OCI-LY7 (cell line): Measurements from ENCODE around the gene COMMD10. TPM values are rescaled to one million over a fixed set of nuclear protein-coding genes. Genes with fewer than 3 reads are reported as not detected.

Experiments used
- BruUV-seq: library from RNA; stranded (reverse); fragments of 400-500 nt; replicated peaks from 2 replicates; lab custom pipeline; 2021; lab: Mats Ljungman, UMichigan
- CTCF ChIA-PET: fragments of 300-600 bp; sonication (Branson Sonifier 250); formaldehyde crosslinking; loops from one replicate; lab custom pipeline; 2022; ENCODE audit warnings: antibody characterized with exemption; ENCODE audit not compliant: unreplicated experiment; lab: Charles Lee
- POLR2A ChIA-PET: fragments of 300-600 bp; sonication (Branson Sonifier 250); formaldehyde crosslinking; loops from one replicate; lab custom pipeline; 2022; ENCODE audit warnings: antibody characterized with exemption; lab: Charles Lee
- DNase-seq: peaks from one replicate; pipeline ENCODE4 v3.0.0-alpha.2; 2015; ENCODE audit warnings: low spot score
- H2AFZ ChIP-seq: fragments of 200-600 bp; sonication (generic), shearing (Covaris generic); 2 replicates; pipeline ENCODE4 v1.6.1; 2014; ENCODE audit warnings: mild to moderate bottlenecking, antibody characterized with exemption, low read length, moderate library complexity
- H3K27ac ChIP-seq: fragments of 200-600 bp; sonication (generic); 2 replicates; pipeline ENCODE4 v1.5.1; 2014; ENCODE audit warnings: mixed run types, low read depth, mild to moderate bottlenecking, moderate library complexity, low read length, inconsistent platforms; ENCODE audit not compliant: poor library complexity, severe bottlenecking
- H3K36me3 ChIP-seq: fragments of 200-600 bp; sonication (generic); 2 replicates; pipeline ENCODE4 v1.6.1; 2014; ENCODE audit warnings: mild to moderate bottlenecking, antibody characterized with exemption, low read length, moderate library complexity, mixed read lengths; ENCODE audit not compliant: insufficient read depth
- H3K4me1 ChIP-seq: fragments of 200-600 bp; sonication (generic); 2 replicates; pipeline ENCODE4 v1.5.1; 2014; ENCODE audit warnings: mild to moderate bottlenecking, low read length; ENCODE audit not compliant: insufficient read depth, poor library complexity, severe bottlenecking
- H3K4me2 ChIP-seq: fragments of 200-600 bp; sonication (generic); 2 replicates; pipeline ENCODE4 v1.6.1; 2014; ENCODE audit warnings: mild to moderate bottlenecking, low read length
- H3K4me3 ChIP-seq: fragments of 200-600 bp; sonication (generic); 2 replicates; pipeline ENCODE4 v1.5.1; 2014; ENCODE audit warnings: mild to moderate bottlenecking, low read depth, low read length; ENCODE audit not compliant: poor library complexity, severe bottlenecking
- H3K79me2 ChIP-seq: fragments of 200-600 bp; sonication (generic); 2 replicates; pipeline ENCODE4 v1.6.1; 2016; ENCODE audit warnings: low read depth, mild to moderate bottlenecking, low read length, moderate library complexity, mixed read lengths; ENCODE audit not compliant: insufficient read depth
- H3K9me2 ChIP-seq: fragments of 200-600 bp; sonication (generic); 2 replicates; pipeline ENCODE4 v1.6.1; 2016; ENCODE audit warnings: mild to moderate bottlenecking, low read length, mixed read lengths; ENCODE audit not compliant: insufficient read depth
- H3K9me3 ChIP-seq: fragments of 200-600 bp; sonication (generic); 2 replicates; pipeline ENCODE4 v1.6.1; 2014; ENCODE audit warnings: mild to moderate bottlenecking, mixed run types, low read length, mixed read lengths
- H4K20me1 ChIP-seq: fragments of 200-600 bp; sonication (generic); 2 replicates; pipeline ENCODE4 v1.6.1; 2014; ENCODE audit warnings: mild to moderate bottlenecking, antibody characterized with exemption, low read length, moderate library complexity, mixed read lengths; ENCODE audit not compliant: insufficient read depth
- EZH2phosphoT487 ChIP-seq: fragments of 200-600 bp; sonication (generic); IDR thresholded peaks from 2 replicates; pipeline ENCODE4 v1.6.1; 2018; ENCODE audit warnings: low read depth, borderline replicate concordance, mild to moderate bottlenecking, mixed run types, antibody characterized with exemption, low read length, moderate library complexity, mixed read lengths
- intact Hi-C: fragments of 100-400 bp; cut with micrococcal nuclease; formaldehyde crosslinking; loops from one replicate; pipeline ENCODE4 v1.10.0; 2022; ENCODE audit not compliant: unreplicated experiment
- total RNA-seq, 2 experiments: library from RNA; depleted of rRNA in 1 of 2; stranded (reverse); fragments of >200 nt in 1 of 2; shearing (Covaris generic) in 1 of 2; gene quantifications; 2 replicates each; pipeline ENCODE4 v1.2.3, GENCODE V29; 2014 to 2022
- TF ChIP-seq, protein P1 (sequence below): fragments of 200-600 bp; sonication (generic); conservative IDR thresholded peaks from 2 replicates; pipeline ENCODE4 v1.5.1; 2014; ENCODE audit warnings: mild to moderate bottlenecking, antibody characterized with exemption, low read length, moderate library complexity, mixed read lengths

Gene COMMD10
- total RNA-seq, 2 experiments from 2014 or later, result 15.0 to 15.7 TPM

DNA sequence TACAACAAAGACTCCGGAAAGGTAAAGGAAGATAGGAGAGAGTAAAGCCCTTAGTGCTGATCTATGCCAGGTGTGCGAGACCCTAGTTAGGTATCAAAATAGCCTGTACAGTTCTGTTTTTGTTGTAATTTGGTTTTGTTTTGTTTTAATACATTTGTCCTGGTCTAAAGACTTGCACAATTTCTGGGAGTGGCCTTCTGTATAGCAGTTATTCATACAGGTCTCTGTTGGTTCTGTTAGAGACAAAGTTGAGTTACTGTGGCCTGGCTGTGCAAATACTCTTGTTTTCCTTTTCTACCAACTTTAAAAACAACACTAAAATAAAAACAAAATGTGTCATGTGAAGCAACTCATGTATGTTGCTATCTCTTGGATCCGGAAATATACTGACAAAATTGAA, 163.6 kb downstream of the COMMD10 start:
- TF ChIP-seq EZH2phosphoT487, result no peak
- TF ChIP-seq, protein P1, sequence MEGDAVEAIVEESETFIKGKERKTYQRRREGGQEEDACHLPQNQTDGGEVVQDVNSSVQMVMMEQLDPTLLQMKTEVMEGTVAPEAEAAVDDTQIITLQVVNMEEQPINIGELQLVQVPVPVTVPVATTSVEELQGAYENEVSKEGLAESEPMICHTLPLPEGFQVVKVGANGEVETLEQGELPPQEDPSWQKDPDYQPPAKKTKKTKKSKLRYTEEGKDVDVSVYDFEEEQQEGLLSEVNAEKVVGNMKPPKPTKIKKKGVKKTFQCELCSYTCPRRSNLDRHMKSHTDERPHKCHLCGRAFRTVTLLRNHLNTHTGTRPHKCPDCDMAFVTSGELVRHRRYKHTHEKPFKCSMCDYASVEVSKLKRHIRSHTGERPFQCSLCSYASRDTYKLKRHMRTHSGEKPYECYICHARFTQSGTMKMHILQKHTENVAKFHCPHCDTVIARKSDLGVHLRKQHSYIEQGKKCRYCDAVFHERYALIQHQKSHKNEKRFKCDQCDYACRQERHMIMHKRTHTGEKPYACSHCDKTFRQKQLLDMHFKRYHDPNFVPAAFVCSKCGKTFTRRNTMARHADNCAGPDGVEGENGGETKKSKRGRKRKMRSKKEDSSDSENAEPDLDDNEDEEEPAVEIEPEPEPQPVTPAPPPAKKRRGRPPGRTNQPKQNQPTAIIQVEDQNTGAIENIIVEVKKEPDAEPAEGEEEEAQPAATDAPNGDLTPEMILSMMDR, result no peak
- BruUV-seq, result no TSS peak
- H3K27ac ChIP-seq, result no peak overlapping the region
- no peak overlapping the region for H2AFZ ChIP-seq
- ChIA-PET POLR2A (no interaction called here), CTCF (no interaction called here)
- H3K4me1 ChIP-seq, result no peaks in the 10 kb centered on the region
- no peak for DNase-seq
- H3K36me3 ChIP-seq, result no peaks in the 10 kb centered on the region
- intact Hi-C loops, result no loop called here
- no peak overlapping the region for H3K4me3 ChIP-seq
- H3K9me3 ChIP-seq, result no peaks in the 10 kb centered on the region
- no peak overlapping the region for H3K4me2 ChIP-seq
- H4K20me1 ChIP-seq, result no peaks in the 10 kb centered on the region
- no peaks in the 10 kb centered on the region for H3K9me2 ChIP-seq
- no peaks in the 10 kb centered on the region for H3K79me2 ChIP-seq

GRCh38 chr5:116249648-116250047, 164.8 kb downstream of the COMMD10 start:
- no peak for DNase-seq
- H3K4me3 ChIP-seq, result no peak overlapping the region
- H3K9me2 ChIP-seq, result no peaks in the 10 kb centered on the region
- no peak overlapping the region for H3K4me2 ChIP-seq
- CTCF ChIA-PET, result no interaction called here
- intact Hi-C loops, result no loop called here
- H3K4me1 ChIP-seq, result no peaks in the 10 kb centered on the region
- H2AFZ ChIP-seq, result no peak overlapping the region
- H3K9me3 ChIP-seq, result no peaks in the 10 kb centered on the region
- H3K79me2 ChIP-seq, result no peaks in the 10 kb centered on the region
- no peak overlapping the region for H3K27ac ChIP-seq
- POLR2A ChIA-PET, result no interaction called here
- H4K20me1 ChIP-seq, result no peaks in the 10 kb centered on the region
- H3K36me3 ChIP-seq, result no peaks in the 10 kb centered on the region
- TF ChIP-seq EZH2phosphoT487, result no peak
- TF ChIP-seq, protein P1, result no peak
- BruUV-seq, result no TSS peak

GRCh38 chr5:116256717-116257116, 171.9 kb downstream of the COMMD10 start:
- TF ChIP-seq, protein P1, result no peak
- no peak for TF ChIP-seq EZH2phosphoT487
- Histone ChIP-seq H2AFZ (no peak overlapping the region), H3K9me2 (no peaks in the 10 kb centered on the region), H4K20me1 (no peaks in the 10 kb centered on the region), H3K36me3 (no peaks in the 10 kb centered on the region), H3K79me2 (no peaks in the 10 kb centered on the region), H3K4me3 (no peak overlapping the region), H3K4me1 (no peaks in the 10 kb centered on the region), H3K9me3 (no peaks in the 10 kb centered on the region), H3K4me2 (no peak overlapping the region), H3K27ac (no peak overlapping the region)
- BruUV-seq, result no TSS peak
- DNase-seq, result no peak
- ChIA-PET POLR2A (no interaction called here), CTCF (no interaction called here)
- intact Hi-C loops, result no loop called here
